ENCODE data around the gene OR10R2. TPM values are rescaled to one million over a fixed set of nuclear protein-coding genes. Genes with fewer than 3 reads are reported as not detected.
"Not testable (repeated sequence)": the region's sequence is repeated elsewhere in the genome, so short reads cannot be mapped to it uniquely, and the experiment has no call there.

The OR10R2 gene, protein sequence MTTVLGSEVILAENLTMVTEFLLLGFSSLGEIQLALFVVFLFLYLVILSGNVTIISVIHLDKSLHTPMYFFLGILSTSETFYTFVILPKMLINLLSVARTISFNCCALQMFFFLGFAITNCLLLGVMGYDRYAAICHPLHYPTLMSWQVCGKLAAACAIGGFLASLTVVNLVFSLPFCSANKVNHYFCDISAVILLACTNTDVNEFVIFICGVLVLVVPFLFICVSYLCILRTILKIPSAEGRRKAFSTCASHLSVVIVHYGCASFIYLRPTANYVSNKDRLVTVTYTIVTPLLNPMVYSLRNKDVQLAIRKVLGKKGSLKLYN
- total RNA-seq, result not detected
- polyA plus RNA-seq, result not detected
- long read RNA-seq, donor 1, result 0 reads
- long read RNA-seq, donor 2, result 0 reads
- long read RNA-seq, donor 3, result 0 reads
- long read RNA-seq, donor 4, result 0 reads

- Histone ChIP-seq H3K4me3 (ENCODE audit: low read length) (no peak within 1 kb of the TSS), H3K9me3 (ENCODE audit: control insufficient read depth, low read length) (no peaks in the 10 kb centered on the region), H3K27ac (ENCODE audit: low read length) (no peak within 1 kb of the TSS), H3K4me1 (ENCODE audit: control insufficient read depth, insufficient read depth, low read length) (no peaks in the 10 kb centered on the region), H3K27me3 (ENCODE audit: control insufficient read depth, insufficient read depth) (no peaks in the 10 kb centered on the region)
- DNase-seq (no peak), ATAC-seq (no peak)
- intact Hi-C loops (cut with DNase I), result no loop called here
These were observed at the start of gene OR10R2 for GRCh38 chr1:158471920-158472319. Gene OR10R2 (plus strand): TSS chr1:158472220. CDS start chr1:158472326, 106 bp downstream.

DNA sequence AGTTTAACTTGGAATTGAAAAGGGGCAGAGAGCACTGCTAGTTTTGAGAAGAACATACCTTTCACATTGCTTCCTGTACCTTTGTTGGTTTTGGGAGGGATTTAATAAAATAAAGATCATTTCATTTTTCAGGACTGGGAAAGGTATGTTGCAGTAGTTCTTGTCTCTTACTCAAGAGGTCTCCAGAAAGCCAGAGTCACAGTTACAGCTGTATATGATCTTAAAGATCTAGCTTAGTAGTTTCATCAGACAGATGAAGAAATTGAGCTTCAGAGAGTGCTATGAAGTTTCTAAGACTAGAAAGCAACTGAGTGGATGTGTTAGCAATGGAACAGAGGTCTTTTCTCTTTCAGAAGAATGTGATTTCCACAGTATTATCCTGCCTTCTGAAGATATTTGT, 47.0 kb upstream of the OR10R2 start:
- Histone ChIP-seq H3K27me3 (ENCODE audit: control insufficient read depth, insufficient read depth) (no peaks in the 10 kb centered on the region), H3K9me3 (ENCODE audit: control insufficient read depth, low read length) (no peaks in the 10 kb centered on the region), H3K4me1 (ENCODE audit: control insufficient read depth, insufficient read depth, low read length) (no peaks in the 10 kb centered on the region), H3K27ac (ENCODE audit: low read length) (no peak overlapping the region), H3K4me3 (ENCODE audit: low read length) (no peak overlapping the region)
- intact Hi-C loops (cut with DNase I), result no loop called here
- DNase-seq, result no peak
- no peak for ATAC-seq

DNA sequence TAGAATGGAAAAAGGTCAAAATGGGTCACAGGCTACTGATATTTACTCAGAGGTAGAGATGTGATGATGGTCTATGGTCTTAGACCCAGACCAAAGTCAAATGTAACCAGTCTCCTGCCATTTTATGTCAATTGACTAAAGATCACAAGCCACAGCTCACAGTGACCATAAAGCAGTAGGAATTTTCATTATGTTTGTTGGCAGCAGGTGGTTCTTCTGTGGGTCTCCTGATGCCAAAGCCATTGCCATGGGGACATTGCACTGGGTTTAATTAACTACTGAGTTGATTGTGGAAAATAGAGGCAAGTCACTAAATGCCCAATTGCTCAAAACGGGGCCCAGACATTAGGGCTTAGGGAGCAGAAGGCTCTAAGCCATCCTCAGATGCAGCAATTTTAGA, 45.9 kb upstream of the OR10R2 start, which contains the start of gene OR10K2:
Gene OR10K2, minus strand, starts transcription at position 101 of the 400 bp plus-strand sequence. CDS start 5,371 bp downstream, outside the sequence.
- 91% methylated on average over 1 of the region's 1 CpG for WGBS
- no peak for DNase-seq
- no peak for ATAC-seq

GRCh38 chr1:158430163-158430562, 41.9 kb upstream of the OR10R2 start:
- H3K4me3 ChIP-seq (ENCODE audit: low read length); ATAC-seq; DNase-seq; intact Hi-C loops (cut with DNase I); H3K9me3 ChIP-seq (ENCODE audit: control insufficient read depth, low read length); H3K27ac ChIP-seq (ENCODE audit: low read length); H3K27me3 ChIP-seq (ENCODE audit: control insufficient read depth, insufficient read depth); H3K4me1 ChIP-seq (ENCODE audit: control insufficient read depth, insufficient read depth, low read length): not testable (repeated sequence)
- 56% methylated on average over 3 of the region's 3 CpGs for WGBS

More for the DNA sequence above, 45.9 kb upstream of the OR10R2 start, which contains the start of gene OR10K2:
- intact Hi-C loops (cut with DNase I), result no loop called here
- no peak within 1 kb of the TSS for H3K4me3 ChIP-seq (ENCODE audit: low read length)
- no peaks in the 10 kb centered on the region for H3K9me3 ChIP-seq (ENCODE audit: control insufficient read depth, low read length)
- H3K4me1 ChIP-seq (ENCODE audit: control insufficient read depth, insufficient read depth, low read length), result no peaks in the 10 kb centered on the region
- no peaks in the 10 kb centered on the region for H3K27me3 ChIP-seq (ENCODE audit: control insufficient read depth, insufficient read depth)
- H3K27ac ChIP-seq (ENCODE audit: low read length), result no peak within 1 kb of the TSS

GRCh38 chr1:158434741-158435140, 37.3 kb upstream of the OR10R2 start:
- no peak for ATAC-seq
- Histone ChIP-seq H3K27ac (ENCODE audit: low read length) (no peak overlapping the region), H3K9me3 (ENCODE audit: control insufficient read depth, low read length) (no peaks in the 10 kb centered on the region), H3K27me3 (ENCODE audit: control insufficient read depth, insufficient read depth) (no peaks in the 10 kb centered on the region), H3K4me3 (ENCODE audit: low read length) (no peak overlapping the region), H3K4me1 (ENCODE audit: control insufficient read depth, insufficient read depth, low read length) (no peaks in the 10 kb centered on the region)
- 41% methylated on average over 3 of the region's 3 CpGs for WGBS
- intact Hi-C loops (cut with DNase I), result no loop called here
- no peak for DNase-seq

DNA sequence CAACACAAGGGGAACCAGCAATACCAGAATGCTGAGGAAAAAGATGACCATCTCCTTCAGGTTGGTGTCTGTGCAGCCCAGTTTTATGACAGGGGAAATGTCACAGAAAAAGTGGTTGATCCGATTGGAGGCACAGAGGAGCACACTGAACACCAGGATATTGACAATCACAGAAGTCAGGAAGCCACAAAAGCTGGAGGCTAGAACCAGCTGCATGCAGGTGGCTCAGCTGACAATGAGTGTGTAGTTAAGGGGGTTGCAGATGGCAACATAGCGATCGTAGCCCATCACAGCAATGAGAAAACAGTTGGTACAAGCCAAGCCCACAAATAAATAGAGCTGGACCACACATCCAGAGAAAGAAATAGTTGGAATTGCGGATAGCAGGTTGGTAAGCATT, 26.6 kb upstream of the OR10R2 start:
- no peak overlapping the region for H3K4me3 ChIP-seq (ENCODE audit: low read length)
- no peak for DNase-seq
- 81% methylated on average over 4 of the region's 4 CpGs for WGBS
- H3K9me3 ChIP-seq (ENCODE audit: control insufficient read depth, low read length), result no peaks in the 10 kb centered on the region
- intact Hi-C loops (cut with DNase I), result no loop called here
- no peaks in the 10 kb centered on the region for H3K4me1 ChIP-seq (ENCODE audit: control insufficient read depth, insufficient read depth, low read length)
- no peak overlapping the region for H3K27ac ChIP-seq (ENCODE audit: low read length)
- H3K27me3 ChIP-seq (ENCODE audit: control insufficient read depth, insufficient read depth), result no peaks in the 10 kb centered on the region
- no peak for ATAC-seq

GRCh38 chr1:158454537-158454936, 17.5 kb upstream of the OR10R2 start:
- DNase-seq, result no peak
- no peak for ATAC-seq
- no peak overlapping the region for H3K27ac ChIP-seq (ENCODE audit: low read length)
- H3K4me1 ChIP-seq (ENCODE audit: control insufficient read depth, insufficient read depth, low read length), result no peaks in the 10 kb centered on the region
- H3K27me3 ChIP-seq (ENCODE audit: control insufficient read depth, insufficient read depth), result no peaks in the 10 kb centered on the region
- H3K9me3 ChIP-seq (ENCODE audit: control insufficient read depth, low read length), result no peaks in the 10 kb centered on the region
- intact Hi-C loops (cut with DNase I), result no loop called here
- no peak overlapping the region for H3K4me3 ChIP-seq (ENCODE audit: low read length)
- 81% methylated on average over 1 of the region's 1 CpG for WGBS

GRCh38 chr1:158457246-158457645, 14.8 kb upstream of the OR10R2 start:
- Histone ChIP-seq H3K9me3 (ENCODE audit: control insufficient read depth, low read length) (no peaks in the 10 kb centered on the region), H3K27me3 (ENCODE audit: control insufficient read depth, insufficient read depth) (no peaks in the 10 kb centered on the region), H3K27ac (ENCODE audit: low read length) (no peak overlapping the region), H3K4me3 (ENCODE audit: low read length) (no peak overlapping the region), H3K4me1 (ENCODE audit: control insufficient read depth, insufficient read depth, low read length) (no peaks in the 10 kb centered on the region)
- intact Hi-C loops (cut with DNase I), result no loop called here
- ATAC-seq (no peak), DNase-seq (no peak)

- Histone ChIP-seq H3K27ac (ENCODE audit: low read length) (no peak overlapping the region), H3K4me3 (ENCODE audit: low read length) (no peak overlapping the region), H3K27me3 (ENCODE audit: control insufficient read depth, insufficient read depth) (no peaks in the 10 kb centered on the region), H3K4me1 (ENCODE audit: control insufficient read depth, insufficient read depth, low read length) (no peaks in the 10 kb centered on the region), H3K9me3 (ENCODE audit: control insufficient read depth, low read length) (no peaks in the 10 kb centered on the region)
- intact Hi-C loops (cut with DNase I), result no loop called here
- ATAC-seq (no peak), DNase-seq (no peak)
These were observed 13.8 kb upstream of the OR10R2 start for GRCh38 chr1:158458263-158458662.

DNA sequence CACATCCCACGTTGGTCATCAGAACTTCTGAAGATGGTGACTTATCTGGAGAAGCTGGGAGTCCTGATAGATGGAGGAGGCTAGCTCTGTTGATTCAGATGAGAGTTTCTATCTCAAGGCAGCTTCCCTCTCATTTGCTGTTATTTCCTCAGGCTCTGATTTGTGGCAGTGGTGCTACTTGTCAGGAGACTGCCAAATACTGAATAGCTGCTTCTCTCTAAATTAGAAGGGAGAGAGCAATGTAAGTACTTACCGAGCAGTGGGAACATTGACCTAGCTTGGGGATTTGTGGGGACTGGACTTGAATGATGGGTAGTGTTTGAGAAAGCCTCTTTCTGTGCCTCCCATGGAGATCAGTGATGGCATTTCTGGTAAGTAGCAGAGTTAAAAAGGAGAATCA, 10.5 kb upstream of the OR10R2 start, which contains the start of gene OR10K1:
Gene OR10K1, plus strand, starts transcription at position 301 of the 400 bp plus-strand sequence. CDS start 3,728 bp downstream, outside the sequence.
- no peaks in the 10 kb centered on the region for H3K4me1 ChIP-seq (ENCODE audit: control insufficient read depth, insufficient read depth, low read length)
- DNase-seq (no peak), ATAC-seq (no peak)
- H3K4me3 ChIP-seq (ENCODE audit: low read length), result no peak within 1 kb of the TSS
- H3K9me3 ChIP-seq (ENCODE audit: control insufficient read depth, low read length), result no peaks in the 10 kb centered on the region
- no peaks in the 10 kb centered on the region for H3K27me3 ChIP-seq (ENCODE audit: control insufficient read depth, insufficient read depth)
- 65% methylated on average over 2 of the region's 2 CpGs for WGBS
- intact Hi-C loops (cut with DNase I), result no loop called here
- H3K27ac ChIP-seq (ENCODE audit: low read length), result no peak within 1 kb of the TSS

GRCh38 chr1:158485455-158485854, 13.4 kb downstream of the OR10R2 start:
- DNase-seq (no peak), ATAC-seq (no peak)
- intact Hi-C loops (cut with DNase I), result no loop called here
- Histone ChIP-seq H3K27me3 (ENCODE audit: control insufficient read depth, insufficient read depth) (no peaks in the 10 kb centered on the region), H3K4me3 (ENCODE audit: low read length) (no peak overlapping the region), H3K9me3 (ENCODE audit: control insufficient read depth, low read length) (no peaks in the 10 kb centered on the region), H3K27ac (ENCODE audit: low read length) (no peak overlapping the region), H3K4me1 (ENCODE audit: control insufficient read depth, insufficient read depth, low read length) (no peaks in the 10 kb centered on the region)
- WGBS, result 51% methylated on average over 2 of the region's 2 CpGs

Data from right cardiac atrium (tissue), 5 donors.